CD14-positive monocyte (primary cell): ENCODE measurements around the gene MRGPRF. TPM values are rescaled to one million over a fixed set of nuclear protein-coding genes. Genes with fewer than 3 reads are reported as not detected.
A peak's percentile ranks its signal among the peaks of the same experiment; 100 is the strongest.

Experiments
- DNase-seq, 3 donors: peaks; one replicate each; pipeline ENCODE4 v3.0.0-alpha.2; 2011 to 2022
- H2AFZ ChIP-seq: 2 replicates; pipeline ENCODE4 v1.6.0; 2012; ENCODE audit warnings: mild to moderate bottlenecking, low read depth, low read length, inconsistent platforms; ENCODE audit not compliant: insufficient read depth, poor library complexity, severe bottlenecking
- H3K27ac ChIP-seq, 2 donors: 1 replicate in 1 of 2; 2 replicates in 1 of 2; pipeline ENCODE4 v1.5.1; 2012 to 2013; ENCODE audit warnings: low read length in 2 of 2, control low read depth in 1 of 2, inconsistent platforms in 1 of 2, low read depth in 1 of 2, mild to moderate bottlenecking in 1 of 2
- H3K27me3 ChIP-seq, 2 donors: one replicate each; pipeline versions ENCODE4 v1.6.0 to v1.6.1; 2011 to 2013; ENCODE audit warnings: low read length in 2 of 2; ENCODE audit not compliant: control insufficient read depth in 2 of 2, insufficient read depth in 2 of 2
- H3K36me3 ChIP-seq, 2 donors: replicated peaks in 1 of 2; 1 replicate in 1 of 2; 2 replicates in 1 of 2; pipeline versions ENCODE4 v1.5.1 to v1.6.1; 2012 to 2013; ENCODE audit warnings: low read length in 2 of 2, control low read depth in 1 of 2, inconsistent platforms in 1 of 2, mild to moderate bottlenecking in 1 of 2; ENCODE audit not compliant: insufficient read depth in 2 of 2, control insufficient read depth in 1 of 2
- H3K4me1 ChIP-seq, 2 donors: 1 replicate in 1 of 2; 2 replicates in 1 of 2; pipeline versions ENCODE4 v1.5.1 to v1.6.1; 2012 to 2013; ENCODE audit warnings: low read length in 2 of 2, control low read depth in 1 of 2, inconsistent platforms in 1 of 2, mild to moderate bottlenecking in 1 of 2, moderate library complexity in 1 of 2; ENCODE audit not compliant: insufficient read depth in 2 of 2, control insufficient read depth in 1 of 2
- H3K4me2 ChIP-seq: replicated peaks from 2 replicates; pipeline ENCODE3; 2012; ENCODE audit warnings: low read length, moderate library complexity, mild to moderate bottlenecking; ENCODE audit not compliant: poor library complexity, severe bottlenecking; ENCODE audit errors: extremely low read depth
- H3K4me3 ChIP-seq, 3 experiments: fragments of 200-600 bp in 1 of 3; sonication (generic) in 1 of 3; replicated peaks in 1 of 3; 1 replicate in 2 of 3; 2 replicates in 1 of 3; pipeline ENCODE4 v1.5.1; 2011 to 2013; ENCODE audit warnings: low read length in 3 of 3, mild to moderate bottlenecking in 3 of 3, control low read depth in 2 of 3, low read depth in 2 of 3, inconsistent platforms in 1 of 3, moderate library complexity in 1 of 3
- H3K79me2 ChIP-seq: 2 replicates; pipeline ENCODE4 v1.6.0; 2012; ENCODE audit warnings: mild to moderate bottlenecking, control low read depth, inconsistent platforms, low read length, moderate library complexity; ENCODE audit not compliant: insufficient read depth
- H3K9ac ChIP-seq: 2 replicates; pipeline ENCODE4 v1.6.0; 2017; ENCODE audit warnings: low read length, mild to moderate bottlenecking; ENCODE audit not compliant: insufficient read depth, poor library complexity, severe bottlenecking
- H3K9me3 ChIP-seq, 2 donors: replicated peaks in 1 of 2; 1 replicate in 1 of 2; 2 replicates in 1 of 2; pipeline versions ENCODE4 v1.5.1 to v1.6.1; 2012 to 2013; ENCODE audit warnings: low read length in 2 of 2, control low read depth in 1 of 2; ENCODE audit not compliant: control insufficient read depth in 1 of 2, insufficient read depth in 1 of 2
- H4K20me1 ChIP-seq: 2 replicates; pipeline ENCODE4 v1.6.0; 2012; ENCODE audit warnings: mild to moderate bottlenecking, low read length, control low read depth, moderate library complexity; ENCODE audit not compliant: insufficient read depth
- H3K27ac Mint-ChIP-seq, 7 donors: one replicate each; pipeline ENCODE4 v1.8.0; 2020; ENCODE audit warnings: mild to moderate bottlenecking in 7 of 7, mixed read lengths in 7 of 7, moderate library complexity in 6 of 7, inconsistent platforms in 2 of 7
- H3K27me3 Mint-ChIP-seq, 3 donors: one replicate each; pipeline ENCODE4 v1.8.0; 2021 to 2022; ENCODE audit warnings: low read depth in 3 of 3, mild to moderate bottlenecking in 3 of 3, mixed read lengths in 3 of 3, moderate library complexity in 3 of 3, inconsistent platforms in 1 of 3
- H3K36me3 Mint-ChIP-seq, 2 donors: one replicate each; pipeline ENCODE4 v1.8.0; 2020; ENCODE audit warnings: mixed read lengths in 2 of 2, inconsistent platforms in 1 of 2, mild to moderate bottlenecking in 1 of 2
- H3K4me1 Mint-ChIP-seq: one replicate; pipeline ENCODE4 v1.8.0; 2020; ENCODE audit warnings: mild to moderate bottlenecking, mixed read lengths
- H3K4me3 Mint-ChIP-seq, 2 donors: one replicate each; pipeline ENCODE4 v1.8.0; 2020; ENCODE audit warnings: mild to moderate bottlenecking in 2 of 2, mixed read lengths in 2 of 2, moderate library complexity in 1 of 2
- H3K9me3 Mint-ChIP-seq, 7 donors: one replicate each; pipeline ENCODE4 v1.8.0; 2020 to 2022; ENCODE audit warnings: mixed read lengths in 7 of 7, mild to moderate bottlenecking in 6 of 7, moderate library complexity in 6 of 7, inconsistent platforms in 2 of 7
- CTCF ChIP-seq: fragments of 200-600 bp; IDR thresholded peaks from one replicate; pipeline ENCODE4 v1.8.0; 2022; ENCODE audit warnings: antibody characterized with exemption, mild to moderate bottlenecking
- WGBS: methylation state at CpG from one replicate; pipeline ENCODE4 v1.1.5; 2013; ENCODE audit warnings: missing lambda C conversion rate; ENCODE audit not compliant: insufficient coverage; 5-methylcytosine and 5-hydroxymethylcytosine counted together
- intact Hi-C, 2 donors: fragments of 100-400 bp; cut with micrococcal nuclease; formaldehyde crosslinking; loops; one replicate each; pipeline versions ENCODE4 v1.15.0 to v1.15.1; 2023
- polyA plus RNA-seq, 3 donors: library from polyadenylated mRNA; depleted of rRNA in 1 of 3; unstranded in 2 of 3; stranded (reverse) in 1 of 3; fragments of 300-500 nt in 2 of 3; fragments of >200 nt in 1 of 3; fragmentation: Illumina TruSeq in 2 of 3; gene quantifications; 1 replicate in 2 of 3; 2 replicates in 1 of 3; pipeline ENCODE4 v1.2.3, GENCODE V29; 2012 to 2021

Gene MRGPRF
- polyA plus RNA-seq, 3 donors, result 0.22 to 0.23 TPM; not detected in 1

GRCh38 chr11:69002110-69002569 lies 10.9 kb downstream of the MRGPRF start:
- Histone ChIP-seq H3K9me3 (no peaks in the 10 kb centered on the region), H3K4me2 (no peak overlapping the region), H3K4me1 (no peaks in the 10 kb centered on the region), H3K4me3 (no peak overlapping the region), H4K20me1 (no peaks in the 10 kb centered on the region), H3K36me3 (no peaks in the 10 kb centered on the region), H3K9ac (no peak overlapping the region), H3K27me3 (no peaks in the 10 kb centered on the region), H3K27ac (no peak overlapping the region), H2AFZ (no peak overlapping the region), H3K79me2 (no peaks in the 10 kb centered on the region)
- Mint-ChIP-seq H3K4me3 (no peak overlapping the region), H3K9me3 (peaks cover 0 to 2% (median 0%) of the 10 kb centered on the region in 7 donors), H3K27ac (peak overlapping the region in 1 of 7 donors; percentile 30), H3K4me1 (peaks cover 4% of the 10 kb centered on the region), H3K36me3 (no peaks in the 10 kb centered on the region), H3K27me3 (peaks cover 15 to 36% (median 22%) of the 10 kb centered on the region in 3 donors)
- intact Hi-C loops, result loop anchor here in 1 of 2 donors (10.0 kb wide), 1 partner anchor 83 kb away; no protein-coding TSS in a partner anchor
- DNase-seq, result no peak
- TF ChIP-seq CTCF, result no peak
- WGBS, result 73% methylated on average over 2 of the region's 6 CpGs

DNA sequence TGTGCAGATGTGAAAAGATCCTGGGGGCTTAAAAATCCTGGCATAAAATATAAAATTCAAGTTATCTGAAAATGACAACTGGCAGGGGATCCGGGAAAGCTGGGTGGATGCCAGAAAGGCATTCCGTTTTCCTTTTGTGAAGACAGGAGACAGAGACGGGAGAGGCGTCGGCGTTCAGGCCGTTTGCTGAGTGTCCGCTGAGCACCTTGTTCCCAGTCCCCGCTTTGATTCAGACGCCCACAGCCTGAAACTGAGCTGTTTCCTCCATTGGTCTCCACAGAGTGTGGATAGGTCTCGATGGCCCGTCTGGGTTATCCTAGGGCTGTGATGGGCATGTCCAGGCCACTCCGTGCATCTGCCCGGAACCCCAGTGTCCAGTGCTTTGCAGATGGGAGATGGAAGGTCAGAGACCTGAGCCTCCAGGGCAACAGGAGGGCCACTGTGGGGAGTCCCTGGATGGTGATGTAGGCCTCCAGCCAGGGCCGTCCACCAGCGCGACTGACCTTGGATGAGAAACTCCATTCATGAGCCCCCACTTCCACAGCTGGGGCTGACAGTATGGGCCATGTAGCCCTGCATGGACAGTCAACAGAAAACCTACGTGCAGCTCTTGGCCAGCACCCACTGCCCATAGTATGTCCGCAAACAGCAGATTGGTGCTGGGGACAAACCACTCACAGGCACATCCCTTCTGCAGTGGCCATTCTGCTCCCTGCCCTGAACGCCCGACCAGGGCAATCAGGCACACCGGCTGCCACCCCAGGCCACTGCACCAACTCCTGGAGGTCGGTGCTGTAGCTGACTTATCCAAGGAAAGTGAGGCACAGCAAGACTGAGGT lies 11.6 kb downstream of the MRGPRF start:
- Histone ChIP-seq H3K79me2 (no peaks in the 10 kb centered on the region), H4K20me1 (no peaks in the 10 kb centered on the region), H3K27me3 (no peaks in the 10 kb centered on the region), H3K4me2 (no peak overlapping the region), H3K9ac (no peak overlapping the region), H3K9me3 (no peaks in the 10 kb centered on the region), H2AFZ (no peak overlapping the region), H3K36me3 (no peaks in the 10 kb centered on the region), H3K4me1 (no peaks in the 10 kb centered on the region), H3K27ac (no peak overlapping the region), H3K4me3 (no peak overlapping the region)
- intact Hi-C loops, result loop anchor here in 1 of 2 donors (10.0 kb wide), 1 partner anchor 83 kb away; no protein-coding TSS in a partner anchor
- Mint-ChIP-seq H3K36me3 (no peaks in the 10 kb centered on the region), H3K27me3 (peaks cover 13 to 33% (median 25%) of the 10 kb centered on the region in 3 donors), H3K4me1 (peaks cover 4% of the 10 kb centered on the region), H3K9me3 (peaks cover 0 to 2% (median 0%) of the 10 kb centered on the region in 7 donors), H3K27ac (peak overlapping the region in 1 of 7 donors; percentile 30), H3K4me3 (no peak overlapping the region)
- DNase-seq, result no peak
- WGBS, result 88% methylated on average over 15 of the region's 23 CpGs
- peak; percentile 1 for TF ChIP-seq CTCF
